Measurements from ENCODE around the gene CDK5. TPM values are rescaled to one million over a fixed set of nuclear protein-coding genes. Genes with fewer than 3 reads are reported as not detected.

The CDK5 gene
- total RNA-seq, 1 experiment from 2014 or later, result 23.8 TPM

- no peaks in the 10 kb centered on the region for H3K9me3 ChIP-seq
Observed at GRCh38 chr7:151077705-151078232, 20.1 kb upstream of the CDK5 start.

GRCh38 chr7:151076863-151077704, 19.4 kb upstream of the CDK5 start:
- Mint-ChIP-seq H3K27me3 (ENCODE audit: insufficient read depth, unreplicated experiment) (no peaks in the 10 kb centered on the region), H3K27ac (ENCODE audit: unreplicated experiment) (no peak overlapping the region), H3K4me3 (ENCODE audit: unreplicated experiment) (no peak overlapping the region), H3K36me3 (ENCODE audit: insufficient read depth, unreplicated experiment) (peaks cover 82% of the 10 kb centered on the region), H3K9me3 (ENCODE audit: unreplicated experiment) (no peaks in the 10 kb centered on the region), H3K4me1 (ENCODE audit: low read depth, unreplicated experiment) (no peaks in the 10 kb centered on the region)
- BruUV-seq (replicated peaks), result no TSS peak
- H3K36me3 ChIP-seq (ENCODE audit: control insufficient read depth, insufficient read depth, low read length), result no peaks in the 10 kb centered on the region
- H3K4me3 ChIP-seq (ENCODE audit: low read depth, low read length), result no peak overlapping the region
- peaks cover 17% of the 10 kb centered on the region for H3K4me1 ChIP-seq
- H3K9me3 ChIP-seq, result no peaks in the 10 kb centered on the region
- peak; percentile 33 to 44 for TF ChIP-seq CTCF (IDR thresholded peaks at IDR 0.05; ENCODE audit: insufficient read depth in 1 of 2, low read depth in 1 of 2, low read length in 1 of 2, severe bottlenecking in 1 of 2, unreplicated experiment in 1 of 2)
- peak; percentile 48 to 74 for DNase-seq
- ChIA-PET POLR2A (interaction anchor here (0.7 to 1.2 kb wide), 3 partner anchors 9 to 49 kb away, joined by 3 to 5 read pairs (median 3); partner anchors contain the start of gene ABCB8), CTCF (interaction anchor here (0.7 kb wide), 1 partner anchor 14 kb away, joined by 3 read pairs; no protein-coding TSS in a partner anchor)
- H3K27me3 ChIP-seq (replicated peaks; ENCODE audit: control insufficient read depth, insufficient read depth, low read length), result no peaks in the 10 kb centered on the region
- intact Hi-C loops (cut with micrococcal nuclease; ENCODE audit: unreplicated experiment), result no loop called here

More at GRCh38 chr7:151077705-151078232, 20.1 kb upstream of the CDK5 start:
- no peak overlapping the region for H3K4me3 ChIP-seq (ENCODE audit: low read depth, low read length)
- ChIA-PET CTCF (interaction anchor here (0.7 kb wide), 1 partner anchor 15 kb away, joined by 3 read pairs; no protein-coding TSS in a partner anchor), POLR2A (interaction anchor here (0.6 to 1.2 kb wide), 2 partner anchors 9 to 50 kb away, joined by 4 to 5 read pairs; partner anchors contain the start of gene ABCB8)
- H3K36me3 Mint-ChIP-seq (ENCODE audit: insufficient read depth, unreplicated experiment), result peaks cover 79% of the 10 kb centered on the region
- peaks cover 4% of the 10 kb centered on the region for H3K4me1 Mint-ChIP-seq (ENCODE audit: low read depth, unreplicated experiment)
- peak overlapping the region; percentile 50 for H3K4me3 Mint-ChIP-seq (ENCODE audit: unreplicated experiment)
- BruUV-seq (replicated peaks), result no TSS peak
- H3K9me3 Mint-ChIP-seq (ENCODE audit: unreplicated experiment), result no peaks in the 10 kb centered on the region
- H3K27me3 ChIP-seq (replicated peaks; ENCODE audit: control insufficient read depth, insufficient read depth, low read length), result no peaks in the 10 kb centered on the region
- intact Hi-C loops (cut with micrococcal nuclease; ENCODE audit: unreplicated experiment), result no loop called here
- peak overlapping the region; percentile 19 for H3K27ac Mint-ChIP-seq (ENCODE audit: unreplicated experiment)
- no peak for DNase-seq
- no peak for TF ChIP-seq CTCF (IDR thresholded peaks at IDR 0.05; ENCODE audit: insufficient read depth in 1 of 2, low read depth in 1 of 2, low read length in 1 of 2, severe bottlenecking in 1 of 2, unreplicated experiment in 1 of 2)
- H3K27me3 Mint-ChIP-seq (ENCODE audit: insufficient read depth, unreplicated experiment), result no peaks in the 10 kb centered on the region
- no peaks in the 10 kb centered on the region for H3K36me3 ChIP-seq (ENCODE audit: control insufficient read depth, insufficient read depth, low read length)
- peaks cover 22% of the 10 kb centered on the region for H3K4me1 ChIP-seq

GRCh38 chr7:151075978-151076426, 18.3 kb upstream of the CDK5 start:
- POLR2A ChIA-PET, result interaction anchor here (0.5 to 1.2 kb wide), 3 partner anchors 13 to 302 kb away, joined by 3 read pairs; no protein-coding TSS in a partner anchor
- no peak for TF ChIP-seq CTCF (IDR thresholded peaks at IDR 0.05; ENCODE audit: insufficient read depth in 1 of 2, low read depth in 1 of 2, low read length in 1 of 2, severe bottlenecking in 1 of 2, unreplicated experiment in 1 of 2)
- no peaks in the 10 kb centered on the region for H3K4me1 Mint-ChIP-seq (ENCODE audit: low read depth, unreplicated experiment)
- no peak overlapping the region for H3K4me3 Mint-ChIP-seq (ENCODE audit: unreplicated experiment)
- CTCF ChIA-PET, result interaction anchor here (0.6 kb wide), 1 partner anchor 11 kb away, joined by 4 read pairs; no protein-coding TSS in a partner anchor
- intact Hi-C loops (cut with micrococcal nuclease; ENCODE audit: unreplicated experiment), result no loop called here
- peaks cover 92% of the 10 kb centered on the region for H3K36me3 Mint-ChIP-seq (ENCODE audit: insufficient read depth, unreplicated experiment)
- H3K27me3 Mint-ChIP-seq (ENCODE audit: insufficient read depth, unreplicated experiment), result no peaks in the 10 kb centered on the region
- no peaks in the 10 kb centered on the region for H3K36me3 ChIP-seq (ENCODE audit: control insufficient read depth, insufficient read depth, low read length)
- BruUV-seq (replicated peaks), result TSS peak; percentile 43
- H3K9me3 ChIP-seq, result no peaks in the 10 kb centered on the region
- no peaks in the 10 kb centered on the region for H3K27me3 ChIP-seq (replicated peaks; ENCODE audit: control insufficient read depth, insufficient read depth, low read length)
- DNase-seq, result peak in 1 of 2 experiments; percentile 31
- H3K4me1 ChIP-seq, result peaks cover 6% of the 10 kb centered on the region; the same call in 1 of the 2 replicates
- H3K27ac Mint-ChIP-seq (ENCODE audit: unreplicated experiment), result peak overlapping the region; percentile 51
- H3K9me3 Mint-ChIP-seq (ENCODE audit: unreplicated experiment), result no peaks in the 10 kb centered on the region
- H3K4me3 ChIP-seq (ENCODE audit: low read depth, low read length), result no peak overlapping the region
